Measurements from ENCODE around the gene TXNIP. TPM values are rescaled to one million over a fixed set of nuclear protein-coding genes. Genes with fewer than 3 reads are reported as not detected.

The TXNIP gene
- total RNA-seq, 1 donor from 2014 or later, result 945 TPM

DNA sequence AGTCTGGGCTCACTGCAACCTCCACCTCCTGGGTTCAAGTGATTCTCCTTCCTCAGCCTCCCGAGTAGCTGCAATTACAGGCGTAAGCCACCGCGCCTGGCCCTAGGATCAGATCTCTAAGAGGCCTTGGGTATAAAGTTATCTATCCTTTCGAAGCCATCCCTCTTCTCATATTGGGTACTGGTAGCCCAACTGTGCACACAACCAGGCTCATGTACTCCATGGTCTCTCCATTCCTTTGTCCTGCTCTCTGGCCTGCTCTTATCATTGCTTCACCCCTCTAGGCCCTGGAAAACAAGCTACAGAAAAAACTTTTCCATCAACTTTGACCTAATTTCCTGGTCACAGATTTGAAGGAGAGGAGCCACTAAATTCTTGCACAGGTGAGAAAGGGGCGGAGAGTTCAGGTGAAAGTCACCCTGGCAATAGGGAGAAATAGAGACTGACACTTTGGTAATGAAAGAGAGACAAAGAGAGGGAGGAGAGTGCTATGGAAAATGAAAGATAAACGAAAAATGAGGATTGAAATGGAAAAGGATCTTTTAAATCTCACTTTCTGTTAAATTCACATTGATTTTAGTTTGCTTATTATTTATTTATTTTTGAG, 6.0 kb downstream of the TXNIP start:
- Histone ChIP-seq H3K27me3 (no peaks in the 10 kb centered on the region), H3K4me1 (peaks cover 36% of the 10 kb centered on the region), H3K36me3 (peaks cover 33% of the 10 kb centered on the region), H3K27ac (peak overlapping the region; percentile 99), H3K9me3 (no peaks in the 10 kb centered on the region), H3K4me3 (no peak overlapping the region)
- intact Hi-C loops (cut with DNase I), result no loop called here
- ATAC-seq, result peak; percentile 34
- TF ChIP-seq, protein P1, sequence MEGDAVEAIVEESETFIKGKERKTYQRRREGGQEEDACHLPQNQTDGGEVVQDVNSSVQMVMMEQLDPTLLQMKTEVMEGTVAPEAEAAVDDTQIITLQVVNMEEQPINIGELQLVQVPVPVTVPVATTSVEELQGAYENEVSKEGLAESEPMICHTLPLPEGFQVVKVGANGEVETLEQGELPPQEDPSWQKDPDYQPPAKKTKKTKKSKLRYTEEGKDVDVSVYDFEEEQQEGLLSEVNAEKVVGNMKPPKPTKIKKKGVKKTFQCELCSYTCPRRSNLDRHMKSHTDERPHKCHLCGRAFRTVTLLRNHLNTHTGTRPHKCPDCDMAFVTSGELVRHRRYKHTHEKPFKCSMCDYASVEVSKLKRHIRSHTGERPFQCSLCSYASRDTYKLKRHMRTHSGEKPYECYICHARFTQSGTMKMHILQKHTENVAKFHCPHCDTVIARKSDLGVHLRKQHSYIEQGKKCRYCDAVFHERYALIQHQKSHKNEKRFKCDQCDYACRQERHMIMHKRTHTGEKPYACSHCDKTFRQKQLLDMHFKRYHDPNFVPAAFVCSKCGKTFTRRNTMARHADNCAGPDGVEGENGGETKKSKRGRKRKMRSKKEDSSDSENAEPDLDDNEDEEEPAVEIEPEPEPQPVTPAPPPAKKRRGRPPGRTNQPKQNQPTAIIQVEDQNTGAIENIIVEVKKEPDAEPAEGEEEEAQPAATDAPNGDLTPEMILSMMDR (IDR thresholded peaks at IDR 0.05), result no peak
- peak; percentile 65 for DNase-seq

DNA sequence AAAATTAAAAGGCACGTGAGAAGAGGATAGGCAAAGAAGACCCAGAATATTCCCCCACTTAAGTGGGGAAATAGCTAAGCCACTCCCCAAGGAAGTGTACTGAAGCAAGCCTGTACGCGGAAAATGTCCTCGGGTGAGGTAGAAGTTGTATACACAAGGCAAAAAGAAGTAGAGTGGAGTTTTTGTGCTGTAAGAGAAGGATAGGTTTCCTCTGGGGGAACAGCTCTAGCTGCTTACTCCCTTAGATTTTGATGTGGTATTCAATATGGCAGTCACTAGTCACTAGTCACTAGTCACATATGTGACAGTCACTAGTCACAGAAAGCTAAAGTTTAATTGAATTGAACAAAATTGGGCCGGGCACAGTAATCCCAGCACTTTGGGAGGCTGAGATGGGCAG, 7.6 kb downstream of the TXNIP start:
- H3K36me3 ChIP-seq, result peaks cover 17% of the 10 kb centered on the region
- H3K27me3 ChIP-seq, result no peaks in the 10 kb centered on the region
- intact Hi-C loops (cut with DNase I), result no loop called here
- peak; percentile 1 for ATAC-seq
- peak; percentile 6 for DNase-seq
- H3K4me3 ChIP-seq, result no peak overlapping the region
- H3K4me1 ChIP-seq, result peaks cover 52% of the 10 kb centered on the region
- TF ChIP-seq, protein P1 (IDR thresholded peaks at IDR 0.05), result no peak
- peak overlapping the region; percentile 32 for H3K27ac ChIP-seq
- H3K9me3 ChIP-seq, result no peaks in the 10 kb centered on the region

DNA sequence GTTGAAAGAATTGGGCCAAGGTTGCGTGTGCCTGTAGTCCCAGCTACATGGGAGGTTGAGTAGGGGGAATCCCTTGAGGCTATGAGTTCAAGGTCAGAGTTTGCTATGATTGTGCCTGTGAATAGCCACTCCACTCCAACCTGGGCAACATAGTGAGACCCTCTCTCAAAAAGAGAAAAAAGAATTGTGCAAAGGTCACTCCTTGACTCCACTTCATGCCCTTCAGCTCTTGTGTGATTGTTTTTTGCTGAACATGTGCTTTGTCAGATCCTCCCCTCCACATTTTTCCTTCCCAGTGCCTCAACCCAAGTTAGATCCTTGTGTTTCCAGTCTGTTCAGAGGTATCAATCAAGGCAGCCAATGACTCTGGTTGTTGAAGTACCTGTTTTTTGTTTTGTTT, 8.5 kb downstream of the TXNIP start:
- Histone ChIP-seq H3K36me3 (peaks cover 9% of the 10 kb centered on the region), H3K9me3 (no peaks in the 10 kb centered on the region), H3K4me1 (peaks cover 55% of the 10 kb centered on the region), H3K27me3 (no peaks in the 10 kb centered on the region), H3K4me3 (no peak overlapping the region), H3K27ac (peak overlapping the region; percentile 32)
- intact Hi-C loops (cut with DNase I), result no loop called here
- TF ChIP-seq, protein P1 (IDR thresholded peaks at IDR 0.05), result no peak
- DNase-seq, result no peak
- ATAC-seq, result no peak

DNA sequence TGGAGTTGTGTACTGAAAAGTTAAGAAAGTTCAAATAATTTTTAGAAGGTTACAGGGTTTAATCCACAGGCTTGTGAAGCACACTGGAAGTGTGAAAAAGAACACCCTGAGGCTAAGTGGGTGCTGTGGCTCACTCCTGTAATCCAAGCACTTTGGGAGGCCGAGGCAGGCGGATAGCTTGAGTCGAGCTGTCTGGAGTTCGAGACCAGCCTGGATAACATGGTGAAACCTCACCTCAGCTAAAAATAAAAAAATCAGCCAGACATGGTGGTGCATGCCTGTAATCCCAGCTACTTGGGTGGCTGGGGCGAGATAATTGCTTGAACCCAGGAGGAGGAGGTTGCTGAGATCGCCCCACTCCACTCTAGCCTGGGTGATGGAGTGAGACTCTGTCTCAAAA, 9.8 kb downstream of the TXNIP start:
- ATAC-seq, result no peak
- Histone ChIP-seq H3K36me3 (no peaks in the 10 kb centered on the region), H3K9me3 (no peaks in the 10 kb centered on the region), H3K4me3 (no peak overlapping the region), H3K27me3 (no peaks in the 10 kb centered on the region), H3K27ac (peak overlapping the region; percentile 81), H3K4me1 (peaks cover 61% of the 10 kb centered on the region)
- intact Hi-C loops (cut with DNase I), result no loop called here
- TF ChIP-seq, protein P1 (IDR thresholded peaks at IDR 0.05), result no peak
- DNase-seq, result no peak

DNA sequence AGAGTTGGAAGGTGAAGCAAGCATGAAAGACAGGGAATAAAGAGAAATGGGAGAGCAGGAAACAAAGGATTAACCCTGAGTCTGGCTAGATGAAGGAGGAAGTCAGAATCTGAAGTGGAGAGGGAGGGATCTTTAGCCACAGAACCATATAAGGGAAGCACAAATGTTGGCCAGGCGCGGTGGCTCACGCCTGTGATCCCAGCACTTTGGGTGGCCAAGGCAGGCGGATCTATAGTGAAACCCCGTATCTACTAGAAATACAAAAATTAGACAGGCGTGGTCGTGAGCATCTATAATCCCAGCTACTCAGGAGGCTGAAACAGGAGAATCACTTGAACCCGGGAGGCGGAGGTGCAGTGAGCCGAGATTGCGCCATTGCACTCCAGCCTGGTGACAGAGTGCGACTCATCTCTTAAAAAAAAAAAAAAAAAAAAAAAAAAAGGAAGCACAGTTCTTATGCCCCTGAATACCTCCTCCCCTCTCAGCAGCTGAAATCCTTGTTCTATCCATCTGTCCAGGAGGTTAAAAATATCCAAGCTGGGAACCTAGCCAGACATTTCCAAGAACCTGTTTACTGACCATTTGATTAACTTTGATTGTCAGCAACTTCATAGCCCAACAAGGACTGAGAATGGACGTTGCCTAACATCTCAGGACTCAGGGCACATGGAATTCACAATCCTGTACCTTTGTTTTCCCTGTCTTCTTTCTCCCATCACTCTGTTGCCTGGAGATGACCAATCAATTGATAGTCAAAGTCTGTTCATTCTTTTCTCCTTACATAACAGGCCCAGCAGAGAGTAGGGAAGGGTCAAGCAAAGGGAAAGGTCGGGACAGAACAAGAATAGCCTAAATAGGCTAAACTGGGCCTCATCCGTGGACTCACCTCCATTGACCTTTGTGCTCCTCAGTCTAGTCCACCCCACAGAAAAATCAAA, 10.6 kb downstream of the TXNIP start:
- DNase-seq (peak; percentile 80), ATAC-seq (peak; percentile 77)
- H3K9me3 ChIP-seq, result no peaks in the 10 kb centered on the region
- no peaks in the 10 kb centered on the region for H3K27me3 ChIP-seq
- peak overlapping the region; percentile 81 for H3K27ac ChIP-seq
- peak overlapping the region; percentile 18 for H3K4me3 ChIP-seq
- H3K4me1 ChIP-seq, result peaks cover 67% of the 10 kb centered on the region
- TF ChIP-seq, protein P1 (IDR thresholded peaks at IDR 0.05), result no peak
- intact Hi-C loops (cut with DNase I), result no loop called here
- no peaks in the 10 kb centered on the region for H3K36me3 ChIP-seq
